Measurements from ENCODE around the gene KLRC3.
"Not testable (repeated sequence)": the region's sequence is repeated elsewhere in the genome, so short reads cannot be mapped to it uniquely, and the experiment has no call there.

The KLRC3 gene

DNA sequence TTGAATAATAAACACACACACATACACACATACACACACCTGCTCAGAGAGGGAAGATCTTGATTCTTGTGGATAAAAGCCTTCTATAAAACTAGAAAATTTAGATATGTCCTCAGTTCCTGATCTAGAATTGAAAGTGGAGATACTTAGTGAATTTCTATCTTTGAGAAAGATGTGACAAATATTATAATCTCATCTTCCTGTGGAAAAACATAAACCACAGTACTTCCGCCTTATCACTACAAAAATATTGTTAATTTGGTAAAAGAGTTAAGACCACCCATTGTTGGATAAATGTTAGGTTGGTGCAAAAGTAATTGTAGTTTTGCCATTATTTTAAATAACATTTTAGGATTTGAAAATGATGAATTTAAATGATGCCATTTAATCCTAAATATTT, 30.5 kb downstream of the KLRC3 start, which contains the start of gene KLRK1:
Gene KLRK1, minus strand, starts transcription at position 138 of the 400 bp plus-strand sequence. CDS start 1,231 bp downstream, outside the sequence.
- Histone ChIP-seq H3K27me3 (replicated peaks; ENCODE audit: insufficient read depth, low read length) (no peaks in the 10 kb centered on the region), H3K27ac (ENCODE audit: low read length) (no peak within 1 kb of the TSS), H3K9me2 (replicated peaks; ENCODE audit: insufficient read depth, low read length) (no peaks in the 10 kb centered on the region), H3F3A (ENCODE audit: insufficient read depth, low read length) (no peaks in the 10 kb centered on the region), H4K20me1 (ENCODE audit: insufficient read depth, low read length) (no peaks in the 10 kb centered on the region), H3K4me2 (ENCODE audit: low read depth, low read length) (no peak within 1 kb of the TSS), H3K4me1 (ENCODE audit: low read length) (no peaks in the 10 kb centered on the region), H2AFZ (ENCODE audit: low read length) (no peak within 1 kb of the TSS), H3K9ac (ENCODE audit: low read length) (no peak within 1 kb of the TSS), H3K79me2 (ENCODE audit: low read length) (no peaks in the 10 kb centered on the region), H3K9me3 (replicated peaks; ENCODE audit: insufficient read depth, low read length) (no peaks in the 10 kb centered on the region), H3K4me3 (ENCODE audit: low read length) (no peak within 1 kb of the TSS), H3K36me3 (replicated peaks; ENCODE audit: insufficient read depth, low read length) (no peaks in the 10 kb centered on the region)
- TF ChIP-seq EZH2 (optimal IDR thresholded peaks at IDR 0.05; ENCODE audit: low read depth, low read length): no peak
- DNase-seq: no peak

- Histone ChIP-seq H4K20me1 (ENCODE audit: insufficient read depth, low read length) (no peaks in the 10 kb centered on the region), H3F3A (ENCODE audit: insufficient read depth, low read length) (no peaks in the 10 kb centered on the region), H3K27me3 (replicated peaks; ENCODE audit: insufficient read depth, low read length) (no peaks in the 10 kb centered on the region), H3K9me3 (replicated peaks; ENCODE audit: insufficient read depth, low read length) (no peaks in the 10 kb centered on the region), H3K27ac (ENCODE audit: low read length) (no peak overlapping the region), H3K79me2 (ENCODE audit: low read length) (no peaks in the 10 kb centered on the region), H3K9me2 (replicated peaks; ENCODE audit: insufficient read depth, low read length) (no peaks in the 10 kb centered on the region), H3K9ac (ENCODE audit: low read length) (no peak overlapping the region), H3K4me2 (ENCODE audit: low read depth, low read length) (no peak overlapping the region), H3K36me3 (replicated peaks; ENCODE audit: insufficient read depth, low read length) (no peaks in the 10 kb centered on the region), H3K4me1 (ENCODE audit: low read length) (no peaks in the 10 kb centered on the region), H2AFZ (ENCODE audit: low read length) (no peak overlapping the region), H3K4me3 (ENCODE audit: low read length) (no peak overlapping the region)
- no peak for DNase-seq
- TF ChIP-seq EZH2phosphoT487 (IDR thresholded peaks at IDR 0.05; ENCODE audit: low read length) (no peak), EZH2 (optimal IDR thresholded peaks at IDR 0.05; ENCODE audit: low read depth, low read length) (no peak), CTCF (IDR thresholded peaks at IDR 0.05; ENCODE audit: low read length) (no peak)
Observed at GRCh38 chr12:10388624-10389413, 31.6 kb downstream of the KLRC3 start.

DNA sequence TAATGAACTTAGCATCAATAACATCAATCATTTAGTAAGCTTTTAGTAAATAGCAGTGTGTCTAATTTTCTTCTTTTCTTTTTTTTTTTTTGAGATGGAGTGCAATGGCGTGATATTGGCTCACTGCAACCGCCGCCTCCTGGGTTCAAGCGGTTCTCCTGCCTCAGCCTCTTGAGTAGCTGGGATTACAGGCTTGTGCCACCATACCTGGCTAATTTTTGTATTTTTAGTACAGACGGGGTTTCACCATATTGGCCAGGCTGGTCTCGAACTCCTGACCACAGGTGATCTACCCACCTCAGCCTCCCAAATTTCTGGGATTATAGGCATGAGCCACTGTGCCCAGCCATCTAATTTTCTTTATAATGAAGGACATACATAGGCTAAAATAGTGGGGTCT, 32.9 kb downstream of the KLRC3 start:
- H3F3A ChIP-seq (ENCODE audit: insufficient read depth, low read length); H3K9ac ChIP-seq (ENCODE audit: low read length); DNase-seq; H2AFZ ChIP-seq (ENCODE audit: low read length); H3K27me3 ChIP-seq (replicated peaks; ENCODE audit: insufficient read depth, low read length); H3K9me3 ChIP-seq (replicated peaks; ENCODE audit: insufficient read depth, low read length); H4K20me1 ChIP-seq (ENCODE audit: insufficient read depth, low read length); H3K4me2 ChIP-seq (ENCODE audit: low read depth, low read length); H3K4me1 ChIP-seq (ENCODE audit: low read length); H3K79me2 ChIP-seq (ENCODE audit: low read length); H3K36me3 ChIP-seq (replicated peaks; ENCODE audit: insufficient read depth, low read length); H3K27ac ChIP-seq (ENCODE audit: low read length); H3K9me2 ChIP-seq (replicated peaks; ENCODE audit: insufficient read depth, low read length); H3K4me3 ChIP-seq (ENCODE audit: low read length): not testable (repeated sequence)

- H3K36me3 ChIP-seq (replicated peaks; ENCODE audit: insufficient read depth, low read length): no peaks in the 10 kb centered on the region
- no peak overlapping the region for H3K27ac ChIP-seq (ENCODE audit: low read length)
- H3K27me3 ChIP-seq (replicated peaks; ENCODE audit: insufficient read depth, low read length): no peaks in the 10 kb centered on the region
- no peak overlapping the region for H3K4me3 ChIP-seq (ENCODE audit: low read length)
- H3K9ac ChIP-seq (ENCODE audit: low read length): no peak overlapping the region
- no peaks in the 10 kb centered on the region for H4K20me1 ChIP-seq (ENCODE audit: insufficient read depth, low read length)
- H3K9me3 ChIP-seq (replicated peaks; ENCODE audit: insufficient read depth, low read length): no peaks in the 10 kb centered on the region
- TF ChIP-seq EZH2phosphoT487 (IDR thresholded peaks at IDR 0.05; ENCODE audit: low read length) (no peak), EZH2 (optimal IDR thresholded peaks at IDR 0.05; ENCODE audit: low read depth, low read length) (no peak), CTCF (IDR thresholded peaks at IDR 0.05; ENCODE audit: low read length) (no peak)
- H3F3A ChIP-seq (ENCODE audit: insufficient read depth, low read length): no peaks in the 10 kb centered on the region
- H3K4me2 ChIP-seq (ENCODE audit: low read depth, low read length): no peak overlapping the region
- no peaks in the 10 kb centered on the region for H3K4me1 ChIP-seq (ENCODE audit: low read length)
- H2AFZ ChIP-seq (ENCODE audit: low read length): no peak overlapping the region
- no peaks in the 10 kb centered on the region for H3K79me2 ChIP-seq (ENCODE audit: low read length)
- DNase-seq: no peak
- H3K9me2 ChIP-seq (replicated peaks; ENCODE audit: insufficient read depth, low read length): no peaks in the 10 kb centered on the region
Observed at GRCh38 chr12:10386857-10387256, 33.5 kb downstream of the KLRC3 start.
